ENCODE results near the gene NUP214. TPM values are rescaled to one million over a fixed set of nuclear protein-coding genes. Genes with fewer than 3 reads are reported as not detected.

NUP214 gene
- total RNA-seq, 1 experiment from 2014 or later: 35.5 TPM

GRCh38 chr9:131282175-131282574 lies 156.8 kb downstream of the NUP214 start (continued):
- TF ChIP-seq EZH2 (IDR thresholded peaks at IDR 0.05): no peak
- no peak for TF ChIP-seq CBX3 (IDR thresholded peaks at IDR 0.05; ENCODE audit: low read depth)

DNA sequence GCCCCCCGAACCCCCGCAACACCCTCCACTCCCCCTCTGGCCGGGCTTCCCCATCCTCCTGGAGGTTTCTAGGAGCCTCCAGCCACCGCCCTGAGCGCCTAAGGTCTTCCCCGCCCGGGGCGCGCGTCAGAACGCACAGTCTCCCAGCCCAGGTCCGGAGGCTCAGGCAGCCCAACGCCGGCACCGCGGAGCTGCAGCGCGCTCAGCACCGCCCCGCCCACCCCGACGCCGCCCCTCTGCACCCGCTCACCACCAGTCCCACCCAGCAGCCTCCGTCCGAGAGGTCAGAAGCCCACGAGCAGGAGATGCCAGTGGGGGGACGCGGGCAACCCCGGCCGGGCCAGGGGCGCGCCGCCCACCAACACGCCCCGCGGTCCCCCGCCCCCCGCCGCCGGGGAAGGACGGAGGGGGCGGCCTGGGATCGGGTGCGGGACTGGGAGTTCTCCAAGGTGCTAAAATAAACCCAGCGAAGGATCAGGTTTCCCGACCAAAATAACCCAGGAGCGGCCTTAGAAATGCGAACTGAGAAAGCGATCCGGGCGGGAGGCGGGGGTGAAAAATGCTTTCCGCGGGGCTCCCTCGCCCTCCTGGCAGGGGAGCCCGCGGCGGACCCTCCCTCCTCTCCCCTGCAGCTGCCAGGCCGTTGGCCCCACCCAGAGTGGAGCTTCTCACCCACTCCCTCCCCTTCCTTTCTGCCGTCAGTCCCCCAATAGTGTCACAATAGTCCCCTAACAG lies 157.5 kb downstream of the NUP214 start:
- TF ChIP-seq, protein P1, sequence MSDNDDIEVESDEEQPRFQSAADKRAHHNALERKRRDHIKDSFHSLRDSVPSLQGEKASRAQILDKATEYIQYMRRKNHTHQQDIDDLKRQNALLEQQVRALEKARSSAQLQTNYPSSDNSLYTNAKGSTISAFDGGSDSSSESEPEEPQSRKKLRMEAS (IDR thresholded peaks at IDR 0.05): no peak
- TF ChIP-seq POLR2A (IDR thresholded peaks at IDR 0.05; ENCODE audit: borderline replicate concordance, extremely low read depth, insufficient read depth, insufficient read length) (no peak), ZNF274 (IDR thresholded peaks at IDR 0.05; ENCODE audit: low read depth, low read length) (no peak), ELF1 (IDR thresholded peaks at IDR 0.05; ENCODE audit: borderline replicate concordance, low read depth) (no peak), SP1 (IDR thresholded peaks at IDR 0.05; ENCODE audit: low read depth) (no peak), EZH2phosphoT487 (IDR thresholded peaks at IDR 0.05; ENCODE audit: borderline replicate concordance) (no peak), EZH2 (IDR thresholded peaks at IDR 0.05) (no peak), SRF (IDR thresholded peaks at IDR 0.05; ENCODE audit: low read depth) (no peak), ZFX (IDR thresholded peaks at IDR 0.05) (no peak), JUND (IDR thresholded peaks at IDR 0.05) (no peak), FOSL1 (IDR thresholded peaks at IDR 0.05; ENCODE audit: low read depth) (no peak), POLR2AphosphoS5 (IDR thresholded peaks at IDR 0.05; ENCODE audit: low read depth, low read length) (no peak), REST (IDR thresholded peaks at IDR 0.05; ENCODE audit: low read depth) (no peak), SIN3A (IDR thresholded peaks at IDR 0.05; ENCODE audit: low read depth) (no peak), CEBPB (IDR thresholded peaks at IDR 0.05; ENCODE audit: low read depth) (no peak), CBX3 (IDR thresholded peaks at IDR 0.05; ENCODE audit: low read depth) (no peak), TCF7L2 (IDR thresholded peaks at IDR 0.05; ENCODE audit: borderline replicate concordance, extremely low read depth, insufficient read depth, insufficient read length) (no peak)
- TF ChIP-seq, protein P2, sequence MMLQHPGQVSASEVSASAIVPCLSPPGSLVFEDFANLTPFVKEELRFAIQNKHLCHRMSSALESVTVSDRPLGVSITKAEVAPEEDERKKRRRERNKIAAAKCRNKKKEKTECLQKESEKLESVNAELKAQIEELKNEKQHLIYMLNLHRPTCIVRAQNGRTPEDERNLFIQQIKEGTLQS (IDR thresholded peaks at IDR 0.05): no peak
- intact Hi-C loops (cut with micrococcal nuclease): no loop called here
- BruUV-seq (replicated peaks): no TSS peak
- Histone ChIP-seq H3K4me2 (ENCODE audit: low read length) (no peak overlapping the region), H3K9me3 (ENCODE audit: control insufficient read depth in 1 of 2, insufficient read depth in 1 of 2, low read depth in 1 of 2, low read length in 2 of 2) (no peaks in the 10 kb centered on the region), H3K4me3 (replicated peaks in 1 of 2; ENCODE audit: low read depth in 1 of 2, low read length in 2 of 2) (no peak overlapping the region), H3K36me3 (ENCODE audit: control insufficient read depth in 1 of 2, insufficient read depth in 2 of 2, low read length in 2 of 2) (no peaks in the 10 kb centered on the region), H3K9ac (ENCODE audit: low read length) (no peak overlapping the region), H3K27me3 (ENCODE audit: insufficient read depth, low read length) (no peaks in the 10 kb centered on the region), H3K27ac (ENCODE audit: low read depth, low read length) (no peak overlapping the region), H3K79me2 (ENCODE audit: insufficient read depth, low read length) (no peaks in the 10 kb centered on the region), H3K9me2 (ENCODE audit: insufficient read depth) (no peaks in the 10 kb centered on the region), H4K20me1 (ENCODE audit: insufficient read depth) (no peaks in the 10 kb centered on the region), H2AFZ (ENCODE audit: low read depth, low read length, poor library complexity, severe bottlenecking) (no peak overlapping the region), H3K4me1 (ENCODE audit: control insufficient read depth in 1 of 2, insufficient read depth in 2 of 2, low read length in 2 of 2) (peaks cover 0 to 8% of the 10 kb centered on the region in 2 experiments; a peak in 1 of 4 replicates)
- ATAC-seq (no peak), DNase-seq (ENCODE audit: low read depth, low spot score) (no peak)
- ChIA-PET CTCF (no interaction called here), RAD21 (ENCODE audit: low non-redundant PET in 1 of 2, low total read pairs in 2 of 2, uncharacterized antibody in 2 of 2, unreplicated experiment in 2 of 2) (no interaction called here), POLR2A (no interaction called here)
